GM18517 (cell line): ENCODE data around the gene PLAAT3.
"Not testable (repeated sequence)": the region's sequence is repeated elsewhere in the genome, so short reads cannot be mapped to it uniquely, and the experiment has no call there.

Experiments used
- ATAC-seq: cut with Tn5 transposase; IDR thresholded peaks from one replicate; pipeline ENCODE4 v1.9.1; 2021; ENCODE audit warnings: mild to moderate bottlenecking, moderate library complexity; ENCODE audit not compliant: unreplicated experiment

PLAAT3 gene

DNA sequence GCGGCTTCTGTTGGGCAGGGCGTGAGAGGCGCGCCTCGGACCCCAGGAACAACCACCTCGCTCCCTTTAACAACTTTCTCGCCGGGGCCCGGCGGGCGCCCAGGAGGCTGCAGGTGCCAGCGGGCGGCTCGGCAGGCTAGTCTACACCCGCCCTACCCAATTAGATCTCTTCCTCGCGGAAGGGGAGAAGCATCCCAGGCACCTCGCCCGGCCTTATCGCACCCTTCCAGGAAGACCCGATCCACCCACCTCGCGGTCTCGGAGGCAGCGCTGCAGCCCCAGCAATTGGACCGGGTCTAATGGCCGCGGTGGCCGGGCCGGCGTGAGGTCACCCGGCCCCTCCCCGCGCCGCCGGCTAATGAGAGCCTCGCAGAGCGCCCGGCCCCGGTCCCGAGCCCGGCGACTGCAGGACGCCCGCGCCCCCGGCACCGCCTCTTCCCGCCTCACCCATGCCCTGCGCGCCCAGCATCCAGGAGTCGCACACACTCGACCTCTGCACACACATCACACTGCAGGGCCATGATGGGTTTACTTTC is at the start of gene PLAAT3:
Gene PLAAT3, minus strand, starts transcription at position 298 of the 536 bp plus-strand sequence. CDS start 419 bp downstream, outside the sequence.
- no peak for ATAC-seq

DNA sequence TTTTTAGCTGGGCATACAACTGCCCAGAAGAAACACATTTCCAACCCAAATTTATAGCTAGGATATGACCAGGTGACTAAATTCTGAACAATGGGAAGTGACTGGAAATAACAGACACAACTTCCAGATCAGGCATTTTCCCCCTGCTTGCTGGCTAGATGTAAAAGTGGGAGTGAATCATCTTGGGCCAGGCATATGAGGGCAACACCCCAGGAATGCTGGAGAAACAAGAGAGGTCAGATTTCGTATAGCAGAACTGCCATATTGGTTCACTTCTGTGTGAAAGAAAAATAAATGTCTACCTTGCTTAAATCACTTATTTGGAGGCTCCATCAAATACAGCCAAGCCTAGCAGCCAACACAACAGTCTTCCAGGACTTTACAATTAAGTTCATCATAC is 49.6 kb upstream of the PLAAT3 start:
- ATAC-seq: no peak

DNA sequence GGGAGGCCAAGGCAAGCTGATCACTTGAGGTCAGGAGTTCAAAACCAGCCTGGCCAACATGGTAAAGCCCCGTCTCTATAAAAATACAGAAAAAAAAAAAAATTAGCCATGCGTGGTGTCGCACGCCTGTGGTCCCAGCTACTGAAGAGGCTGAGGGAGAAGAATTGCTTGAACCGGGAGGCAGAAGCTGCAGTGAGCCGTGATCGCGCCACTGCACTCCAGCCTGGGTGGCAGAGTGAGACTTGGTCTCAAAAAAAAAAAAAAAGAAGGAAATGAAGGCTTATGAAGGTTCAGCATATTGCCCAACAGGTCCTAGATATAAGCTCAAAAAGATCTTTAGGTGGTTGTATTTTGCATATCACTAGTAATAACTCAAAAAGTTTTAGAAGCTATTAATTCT is 46.7 kb upstream of the PLAAT3 start:
- no peak for ATAC-seq

DNA sequence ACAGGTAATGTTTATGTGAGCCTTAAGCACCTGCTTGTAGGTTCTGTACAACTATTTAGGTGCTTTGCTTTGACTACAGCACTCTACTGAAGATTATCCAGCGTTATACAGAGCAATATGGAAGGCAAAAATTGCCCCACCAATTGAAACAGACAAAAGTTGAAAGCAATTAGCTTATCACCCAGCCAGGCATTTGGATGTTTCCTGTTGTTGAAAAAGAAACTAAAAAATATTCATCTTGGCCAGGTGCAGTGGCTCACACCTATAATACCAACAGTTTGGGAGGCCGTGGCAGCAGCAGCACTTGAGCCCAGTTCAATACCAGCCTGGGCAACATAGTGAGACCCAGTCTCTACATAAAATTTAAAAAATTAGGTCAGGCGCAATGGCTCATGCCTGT is 38.4 kb upstream of the PLAAT3 start:
- ATAC-seq: no peak

DNA sequence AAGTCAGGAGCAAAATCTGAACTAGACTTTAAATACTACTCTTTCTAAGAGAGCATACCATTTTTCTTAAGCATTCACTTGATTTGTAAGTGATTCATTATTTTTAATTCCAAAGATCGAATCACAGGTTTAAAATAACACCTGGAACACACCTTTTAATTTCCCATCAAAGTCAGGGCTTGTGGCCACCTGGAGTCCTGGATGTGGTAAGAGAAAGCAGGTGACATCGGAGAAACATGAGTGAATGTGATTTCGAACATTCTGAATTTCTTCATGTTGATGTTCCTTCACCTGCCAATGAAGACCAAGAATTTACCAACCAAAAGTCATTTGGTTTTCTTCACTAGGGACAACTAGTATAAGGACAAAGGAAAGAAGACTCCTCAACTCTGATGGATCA is 29.0 kb upstream of the PLAAT3 start:
- ATAC-seq: no peak

DNA sequence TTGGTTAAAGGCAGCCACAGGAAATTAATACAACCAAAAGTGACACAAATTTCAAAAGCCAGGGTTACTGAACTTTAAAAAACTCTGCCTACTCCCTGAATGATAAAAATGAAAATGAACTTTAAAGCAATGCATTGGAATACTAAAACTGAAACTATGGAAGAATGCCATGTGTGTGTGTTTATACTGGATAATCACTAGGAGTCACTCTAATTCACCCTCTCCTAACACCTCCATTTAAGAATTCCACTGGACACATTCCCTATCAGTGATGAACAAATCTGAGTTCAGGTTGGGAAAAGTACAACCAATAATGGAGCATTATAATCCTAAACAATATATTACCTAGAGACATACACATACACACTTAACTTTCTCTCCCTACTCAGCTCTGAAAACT is 27.5 kb upstream of the PLAAT3 start:
- no peak for ATAC-seq

DNA sequence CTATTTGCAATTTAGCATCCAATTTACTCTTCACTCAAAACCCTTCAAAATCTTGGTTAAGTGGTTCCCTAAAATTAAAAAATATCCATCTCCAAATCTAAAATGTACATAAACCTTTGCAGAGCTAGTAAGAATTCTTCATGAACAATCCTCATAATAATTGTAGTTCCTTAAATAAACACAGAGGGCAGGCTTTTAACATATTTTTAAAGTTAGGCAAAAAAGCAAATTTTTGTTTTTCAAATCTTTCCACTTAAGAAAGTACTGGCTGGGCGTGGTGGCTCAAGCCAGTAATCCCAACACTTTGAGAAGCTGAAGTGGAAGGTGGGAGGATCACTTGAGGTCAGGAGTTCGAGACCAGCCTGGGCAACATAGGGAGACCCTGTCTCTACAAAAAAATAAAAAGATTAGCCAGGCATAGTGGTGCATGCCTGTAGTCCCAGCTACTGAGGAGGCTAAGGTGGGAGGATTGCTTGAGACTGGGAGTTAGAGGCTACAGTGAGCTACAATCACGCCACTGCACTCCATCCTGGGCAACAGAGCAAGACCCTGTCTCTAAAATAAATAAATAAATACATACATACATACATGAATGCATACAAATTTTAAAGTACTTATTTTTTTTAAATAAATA is 25.1 kb upstream of the PLAAT3 start:
- no peak for ATAC-seq

DNA sequence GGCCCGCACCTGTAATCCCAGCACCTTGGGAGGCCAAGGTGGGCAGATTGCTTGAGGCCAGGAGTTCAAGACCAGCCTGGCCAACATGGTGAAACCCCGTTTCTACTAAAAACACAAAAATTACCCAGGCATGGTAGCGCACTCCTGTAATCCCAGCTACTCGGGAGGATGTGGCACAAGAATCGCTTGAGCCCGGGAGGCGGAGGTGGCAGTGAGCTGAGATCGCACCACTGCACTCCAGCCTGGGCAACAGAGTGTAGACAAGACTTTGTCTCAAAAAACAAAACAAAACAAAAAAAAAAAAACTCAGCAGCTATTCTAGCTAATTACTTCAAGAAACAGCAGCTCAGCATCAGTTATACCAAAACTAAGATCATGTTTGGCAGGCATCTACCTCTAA is 24.2 kb upstream of the PLAAT3 start:
- not testable (repeated sequence) for ATAC-seq

DNA sequence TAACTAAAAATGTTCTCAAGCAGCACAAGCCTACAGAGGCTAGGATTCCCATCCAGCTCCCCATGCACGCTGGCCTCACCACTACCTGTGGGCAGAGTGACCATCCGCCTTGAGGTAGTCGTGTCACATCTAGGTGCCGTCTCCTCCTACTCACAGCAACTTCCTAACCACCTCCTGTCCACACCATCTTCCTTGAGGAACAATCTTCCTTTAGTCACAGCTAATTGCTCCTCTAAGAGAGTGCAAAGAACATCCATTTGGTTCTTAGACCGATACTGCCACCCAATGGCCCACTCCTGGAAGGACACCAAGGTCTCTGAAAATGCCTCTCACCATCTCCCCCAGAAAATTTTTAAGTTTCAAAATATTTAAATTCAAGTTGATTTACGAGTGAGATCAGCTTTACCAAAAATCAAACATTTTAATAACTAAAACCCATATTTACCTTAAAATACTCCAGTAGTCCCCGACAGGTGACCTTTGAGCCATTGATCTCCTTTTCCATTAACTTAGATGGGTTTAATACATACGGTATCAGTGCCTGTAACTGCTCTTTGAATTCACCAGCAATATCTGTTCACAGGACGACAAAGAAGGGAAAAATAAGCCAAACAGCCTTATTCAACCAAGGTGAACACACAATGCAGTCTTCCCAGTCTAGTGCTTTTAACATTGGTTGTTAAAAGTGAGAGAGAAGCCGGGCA is 21.7 kb upstream of the PLAAT3 start:
- ATAC-seq: no peak

DNA sequence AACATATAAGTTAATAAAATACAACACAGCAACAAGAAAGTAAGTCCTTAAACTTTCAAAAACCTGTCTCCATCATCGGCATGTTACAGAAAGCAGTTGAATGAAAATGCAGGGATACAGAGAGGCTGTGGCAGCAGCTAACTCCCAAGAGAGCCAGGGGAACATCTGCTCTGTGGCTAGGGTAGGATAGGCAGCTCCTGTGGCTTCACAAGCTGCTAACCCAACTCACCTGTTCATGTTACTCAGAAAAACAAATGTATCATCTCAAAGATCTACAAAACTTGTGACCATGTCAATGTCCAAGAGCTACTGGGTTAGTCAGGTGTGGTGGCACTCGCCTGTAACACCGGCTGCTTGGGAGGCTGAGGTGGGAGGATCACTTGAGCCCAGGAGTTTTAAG is 15.2 kb upstream of the PLAAT3 start:
- no peak for ATAC-seq

DNA sequence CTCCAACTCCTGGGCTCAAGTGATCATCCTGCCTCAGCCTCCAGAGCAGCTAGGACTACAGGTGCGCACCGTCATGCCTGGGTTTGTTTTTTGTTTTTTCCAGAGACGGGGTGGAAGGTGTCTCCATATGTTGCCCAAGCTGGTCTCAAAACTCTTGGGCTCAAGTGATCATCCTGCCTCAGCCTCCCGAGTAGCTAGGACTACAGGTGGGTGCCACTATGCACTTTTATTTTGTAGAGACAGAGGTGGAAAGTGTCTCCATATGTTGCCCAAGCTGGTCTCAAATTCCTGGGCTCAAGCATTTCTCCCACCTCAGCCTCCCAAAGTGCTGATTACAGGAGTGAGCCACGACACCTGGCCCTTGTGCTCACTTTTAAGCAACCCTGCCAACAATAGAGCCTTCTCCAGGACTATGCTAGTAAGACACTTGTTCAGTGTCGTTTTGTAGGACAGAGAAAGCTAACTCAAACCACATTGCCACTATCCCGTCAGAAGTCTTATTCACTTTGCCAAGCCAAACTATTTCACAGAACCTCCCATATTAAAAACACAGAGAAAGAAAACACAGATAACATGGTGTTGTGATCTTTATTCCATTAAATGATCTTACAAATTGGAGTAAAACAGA is 9.4 kb upstream of the PLAAT3 start:
- ATAC-seq: no peak

DNA sequence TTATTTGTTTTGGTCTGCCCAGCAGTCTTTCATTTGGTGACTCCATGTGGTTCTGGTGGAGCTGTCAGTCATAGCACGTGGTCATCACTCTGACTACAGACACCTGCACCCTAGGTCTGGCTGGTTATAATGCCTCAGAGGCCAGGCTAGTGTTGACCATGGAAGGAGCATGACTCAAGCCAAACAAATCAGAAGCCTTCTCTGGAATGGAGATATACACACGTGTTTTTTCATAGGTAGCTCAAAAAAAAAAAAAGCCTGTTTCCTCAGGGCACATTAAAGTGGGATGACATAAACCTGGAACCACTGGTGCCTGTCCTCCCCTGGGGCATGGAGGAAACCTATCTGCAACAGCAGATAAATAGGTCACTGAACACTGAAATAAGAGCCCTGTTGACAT is 8.1 kb upstream of the PLAAT3 start:
- ATAC-seq: no peak

DNA sequence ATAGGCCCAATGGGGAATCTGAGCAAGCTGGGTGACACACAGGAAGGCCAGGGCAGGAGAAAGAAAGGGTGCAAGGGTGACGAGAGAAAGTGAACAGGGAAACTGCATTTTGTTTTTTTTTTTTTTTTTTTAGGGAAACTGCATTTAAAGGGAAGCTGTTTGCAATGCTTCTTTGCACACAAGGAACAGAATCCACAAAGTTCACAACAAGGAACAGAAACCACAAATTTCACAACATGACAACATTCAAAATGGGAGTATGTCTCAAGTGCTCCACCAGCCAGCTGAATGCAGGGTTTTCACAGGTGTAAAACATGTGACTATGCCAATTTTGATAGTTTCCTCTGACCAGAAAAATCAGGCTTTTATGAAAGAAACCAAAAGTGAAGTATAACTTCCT is 6.8 kb upstream of the PLAAT3 start:
- ATAC-seq: no peak

DNA sequence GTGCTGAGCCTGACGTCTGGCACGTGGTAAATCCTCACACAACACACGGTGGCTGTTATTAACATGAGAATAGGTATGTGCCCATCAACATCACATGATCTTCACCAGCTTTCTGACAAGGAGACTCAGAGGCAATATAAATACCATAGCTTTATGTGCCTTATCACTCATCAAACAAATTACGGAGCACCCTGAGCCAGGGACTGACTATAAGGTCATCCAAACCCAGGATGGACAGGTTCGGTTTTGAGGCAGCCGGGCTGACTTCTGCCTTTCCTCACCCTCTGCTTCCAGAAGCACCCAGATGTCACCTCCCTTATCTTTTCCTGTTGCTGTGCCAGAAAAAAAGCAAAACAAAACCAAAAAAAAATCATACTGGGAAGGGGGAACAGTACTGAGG is 5.7 kb upstream of the PLAAT3 start:
- no peak for ATAC-seq

DNA sequence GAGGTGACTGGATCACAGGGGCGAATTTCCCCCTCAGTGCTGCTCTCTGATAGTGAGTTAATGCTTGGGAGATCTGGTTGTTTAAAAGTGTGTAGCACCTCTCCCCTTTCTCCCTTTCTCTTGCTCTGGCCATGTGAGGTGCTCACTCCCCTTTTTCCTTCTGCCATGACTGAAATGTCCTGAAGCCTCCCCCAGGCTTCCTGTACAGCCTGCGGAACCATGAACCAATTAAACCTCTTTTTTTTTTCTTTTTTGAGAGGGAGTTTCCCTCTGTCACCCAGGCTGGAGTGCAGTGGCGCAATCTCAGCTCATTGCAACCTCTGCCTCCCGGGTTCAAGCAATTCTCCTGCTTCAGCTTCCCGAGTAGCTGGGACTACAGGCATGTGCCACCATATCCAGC is 3.5 kb upstream of the PLAAT3 start:
- ATAC-seq: not testable (repeated sequence)

DNA sequence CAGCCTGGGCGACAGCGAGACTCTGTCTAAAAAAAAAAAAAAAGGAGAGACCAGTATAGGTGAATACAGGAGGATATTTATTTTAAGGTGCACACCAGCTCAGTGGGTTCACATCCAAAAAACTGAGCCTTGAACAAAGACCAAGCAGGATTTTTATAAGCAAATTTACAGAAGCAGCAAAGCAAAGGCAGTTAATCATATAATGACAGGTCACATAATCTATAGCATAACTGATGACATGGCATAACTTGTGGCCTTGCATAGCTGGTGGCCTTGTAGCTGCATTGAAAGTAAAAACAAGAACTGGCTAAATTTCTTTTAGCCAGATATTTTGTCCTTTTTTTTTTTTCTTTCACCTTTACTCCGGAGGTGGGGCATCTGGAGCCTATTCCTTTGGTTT is 2.7 kb upstream of the PLAAT3 start:
- ATAC-seq: no peak

DNA sequence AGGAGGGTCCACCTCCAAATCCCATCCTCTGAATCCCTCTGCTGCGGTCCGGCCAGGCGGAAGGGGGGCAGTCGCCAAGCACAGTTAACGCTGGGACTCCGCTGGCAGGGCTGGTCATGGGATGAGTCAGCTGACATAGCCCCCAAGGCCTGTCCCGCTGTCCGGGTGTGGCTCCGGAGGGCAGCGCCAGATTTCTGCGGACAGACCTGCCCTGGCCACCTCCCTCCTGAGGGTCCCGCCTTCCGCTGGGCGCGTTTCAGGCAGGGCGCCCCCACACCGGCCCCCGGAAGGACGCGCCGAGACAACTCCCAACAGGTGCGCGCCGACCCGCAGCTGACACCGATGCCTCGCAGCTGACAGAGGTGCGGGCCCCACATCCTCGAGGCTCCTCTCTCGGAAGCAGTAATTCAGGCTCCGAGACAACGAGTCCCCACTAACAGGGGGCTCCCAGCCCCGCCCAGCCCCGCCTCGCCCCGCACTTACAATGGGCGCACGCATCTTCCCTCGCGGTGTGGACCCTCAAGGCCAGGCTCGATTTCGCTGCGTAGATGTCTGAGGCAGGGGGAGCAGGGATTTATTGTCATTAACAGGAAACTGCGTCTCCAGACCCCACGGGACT is 607 bp downstream of the PLAAT3 start:
- ATAC-seq: no peak

DNA sequence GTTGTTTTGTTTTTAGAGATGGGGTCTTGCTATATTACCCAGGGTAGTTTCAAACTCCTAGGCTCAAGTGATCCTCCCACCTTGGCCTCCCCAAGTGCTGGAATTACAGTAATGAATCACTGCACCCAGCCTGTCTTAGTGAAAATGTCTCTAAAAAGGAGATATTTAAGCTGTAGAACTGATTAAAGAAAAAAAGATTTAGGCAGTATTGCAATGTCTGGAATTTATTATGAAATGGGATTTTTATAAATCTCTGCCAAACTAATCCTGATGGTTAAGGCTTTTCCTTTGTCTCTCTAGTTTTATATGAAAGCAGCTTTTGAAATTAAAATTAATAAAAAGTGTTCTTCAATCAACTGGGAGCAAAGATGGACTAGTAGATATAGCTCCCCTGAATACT is 2.1 kb downstream of the PLAAT3 start:
- no peak for ATAC-seq

DNA sequence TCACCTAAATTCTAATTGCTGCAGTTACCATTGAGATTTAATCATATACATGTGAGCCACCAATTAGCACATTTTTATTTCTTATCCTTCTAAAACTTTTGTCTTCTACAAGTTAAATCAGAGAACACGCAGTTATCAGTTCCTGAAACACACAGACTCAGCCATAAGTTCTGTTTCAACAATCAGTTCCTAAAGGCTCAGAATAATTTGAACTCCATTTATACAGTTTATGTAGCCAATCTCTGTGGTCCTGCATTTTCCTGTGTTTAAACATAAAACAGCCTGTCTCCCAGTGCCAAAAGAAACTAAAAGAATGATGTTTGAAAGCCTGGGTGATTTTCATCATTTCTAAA is 2.9 kb downstream of the PLAAT3 start:
- no peak for ATAC-seq

DNA sequence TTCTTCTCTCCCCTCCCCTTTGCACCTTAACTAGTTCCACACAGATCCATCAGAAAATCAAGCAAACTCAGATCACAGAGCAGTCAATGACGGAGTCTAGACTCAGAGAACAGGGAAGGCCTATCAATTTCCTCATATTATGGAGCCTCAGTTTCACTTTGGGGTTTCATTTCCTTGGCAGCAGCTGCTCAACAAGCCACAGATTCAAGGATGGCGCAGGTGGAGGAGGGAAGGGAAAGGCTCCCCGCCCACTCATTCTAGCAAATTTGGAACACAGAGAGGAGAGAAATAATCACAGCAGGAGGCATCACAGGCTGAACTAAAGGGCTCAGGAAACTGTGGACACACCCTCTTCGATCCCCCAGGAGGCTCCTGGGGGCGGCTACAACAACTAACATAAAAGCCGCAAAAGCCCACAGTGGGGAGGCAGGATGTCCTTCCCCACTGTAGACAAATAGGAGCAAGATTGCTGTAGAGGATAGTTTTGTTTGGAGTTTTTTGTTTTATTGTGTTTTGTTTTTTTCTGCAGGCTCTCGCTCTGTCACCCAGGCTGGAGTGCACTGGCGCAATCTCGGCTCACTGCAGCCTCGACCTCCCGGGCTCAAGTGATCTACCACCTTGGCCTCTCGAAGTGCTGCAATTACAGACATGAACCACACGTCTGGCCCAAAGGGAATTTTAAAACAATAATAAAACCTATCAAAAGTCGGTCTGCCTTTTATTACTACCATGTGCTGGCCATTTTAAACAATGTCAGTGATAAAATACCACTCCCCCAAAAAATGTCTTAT is 3.4 kb downstream of the PLAAT3 start:
- no peak for ATAC-seq

DNA sequence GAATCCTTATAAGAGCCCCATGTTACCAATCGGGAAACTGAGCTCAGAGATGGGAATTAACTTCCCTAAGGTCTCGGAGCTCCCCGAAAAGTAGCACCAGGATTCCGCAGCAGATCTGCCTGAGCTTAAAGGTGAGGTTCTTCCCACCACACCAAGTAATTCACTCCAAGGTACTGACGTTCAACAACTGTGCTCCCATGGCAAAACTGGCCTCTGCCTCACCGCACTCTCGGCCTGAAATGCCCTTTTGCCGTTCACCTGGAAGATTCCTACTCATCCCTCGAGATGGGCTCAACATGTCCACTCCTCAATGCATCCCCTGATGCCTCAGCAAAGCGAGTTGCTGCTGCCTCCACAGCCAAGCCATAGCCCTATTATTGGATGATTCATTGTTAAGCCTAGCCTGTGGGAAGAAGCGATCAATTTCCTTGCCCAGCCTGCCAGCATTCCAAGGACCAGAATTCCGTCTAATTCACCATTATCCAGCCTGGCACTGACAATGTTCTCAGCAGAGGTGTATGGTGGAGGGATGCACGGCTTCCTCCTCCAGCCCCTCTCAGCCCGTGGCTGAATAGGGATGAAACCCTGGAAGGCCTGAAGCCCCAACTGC is 4.2 kb downstream of the PLAAT3 start:
- ATAC-seq: no peak
